PC-3 (cell line): ENCODE data around the gene NUP62. TPM values are rescaled to one million over a fixed set of nuclear protein-coding genes. Genes with fewer than 3 reads are reported as not detected.

Source experiments
- ATAC-seq: fragments of 200-7000 bp; cut with Tn5 transposase; 2 replicates; pipeline ENCODE4 v1.9.1; 2020; ENCODE audit warnings: mild to moderate bottlenecking, moderate library complexity
- BruUV-seq: library from RNA; stranded (reverse); fragments of 400-500 nt; replicated peaks from 2 replicates; lab custom pipeline; 2021; lab: Mats Ljungman, UMichigan
- CTCF ChIA-PET: fragments of 300-600 bp; sonication (Branson Sonifier 250); formaldehyde crosslinking; loops from one replicate; lab custom pipeline; 2022; ENCODE audit warnings: antibody characterized with exemption; lab: Charles Lee
- POLR2A ChIA-PET: fragments of 300-600 bp; sonication (Branson Sonifier 250); formaldehyde crosslinking; loops from one replicate; lab custom pipeline; 2022; ENCODE audit warnings: antibody characterized with exemption; ENCODE audit not compliant: unreplicated experiment; lab: Charles Lee
- DNase-seq: peaks from one replicate; pipeline ENCODE4 v3.0.0-alpha.2; 2015
- H2AFZ ChIP-seq: fragments of 300-600 bp; sonication (generic); 2 replicates; pipeline ENCODE4 v1.6.0; 2016; ENCODE audit warnings: antibody characterized with exemption, low read length
- H3F3A ChIP-seq: fragments of 300-600 bp; sonication (generic); one replicate; pipeline ENCODE4 v1.6.0; 2017; ENCODE audit warnings: antibody characterized with exemption, low read length, control low read depth, mild to moderate bottlenecking; ENCODE audit not compliant: unreplicated experiment
- H3K27ac ChIP-seq: fragments of 300-600 bp; sonication (generic); 2 replicates; pipeline ENCODE4 v1.5.1; 2016; ENCODE audit warnings: mild to moderate bottlenecking, low read length
- H3K27me3 ChIP-seq: fragments of 300-600 bp; sonication (generic); 2 replicates; pipeline ENCODE4 v1.6.1; 2016; ENCODE audit warnings: low read length, mixed read lengths
- H3K36me3 ChIP-seq: fragments of 300-600 bp; sonication (generic); 2 replicates; pipeline ENCODE4 v1.6.1; 2016; ENCODE audit warnings: low read depth, mixed run types, low read length, mixed read lengths
- H3K4me1 ChIP-seq: fragments of 300-600 bp; sonication (generic); 2 replicates; pipeline ENCODE4 v1.5.1; 2016; ENCODE audit warnings: low read length; ENCODE audit not compliant: insufficient read depth
- H3K4me2 ChIP-seq: fragments of 300-600 bp; sonication (generic); 2 replicates; pipeline ENCODE4 v1.6.0; 2016; ENCODE audit warnings: low read length
- H3K4me3 ChIP-seq: fragments of 300-600 bp; sonication (generic); 2 replicates; pipeline ENCODE4 v1.5.1; 2016; ENCODE audit warnings: mild to moderate bottlenecking, low read length, mixed read lengths
- H3K79me2 ChIP-seq: fragments of 300-600 bp; sonication (generic); 2 replicates; pipeline ENCODE4 v1.6.1; 2017; ENCODE audit warnings: low read length, mixed read lengths
- H3K9ac ChIP-seq: fragments of 300-600 bp; sonication (generic); 2 replicates; pipeline ENCODE4 v1.6.0; 2016; ENCODE audit warnings: mild to moderate bottlenecking, low read length
- H3K9me2 ChIP-seq: fragments of 300-600 bp; sonication (generic); replicated peaks from 2 replicates; pipeline ENCODE4 v1.6.1; 2016; ENCODE audit warnings: mixed run types, low read length, mixed read lengths
- H3K9me3 ChIP-seq: fragments of 300-600 bp; sonication (generic); 2 replicates; pipeline ENCODE4 v1.6.1; 2016; ENCODE audit warnings: low read length, mixed read lengths
- H4K20me1 ChIP-seq: fragments of 300-600 bp; sonication (generic); 2 replicates; pipeline ENCODE4 v1.6.1; 2016; ENCODE audit warnings: low read length, mixed read lengths
- CTCF ChIP-seq: fragments of 300-600 bp; sonication (generic); conservative IDR thresholded peaks from 2 replicates; pipeline ENCODE4 v1.5.1; 2017; ENCODE audit warnings: antibody characterized with exemption, low read depth, mild to moderate bottlenecking, low read length
- EZH2 ChIP-seq: fragments of 300-600 bp; sonication (generic); IDR thresholded peaks from one replicate; pipeline ENCODE4 v1.6.1; 2017; ENCODE audit warnings: antibody characterized with exemption, mild to moderate bottlenecking, low read length; ENCODE audit not compliant: unreplicated experiment
- EZH2phosphoT487 ChIP-seq: fragments of 300-600 bp; sonication (generic); IDR thresholded peaks from 2 replicates; pipeline ENCODE4 v1.6.1; 2018; ENCODE audit warnings: mild to moderate bottlenecking, antibody characterized with exemption, low read length, borderline replicate concordance
- intact Hi-C: fragments of 100-400 bp; cut with micrococcal nuclease; formaldehyde crosslinking; loops from 2 replicates; pipeline ENCODE4 v1.9.0; 2023
- total RNA-seq: library from RNA; depleted of rRNA; stranded (reverse); fragments of >200 nt; gene quantifications from 2 replicates; pipeline ENCODE4 v1.2.3, GENCODE V29; 2014

NUP62 gene
- total RNA-seq, 1 experiment from 2014 or later: 129 TPM

DNA sequence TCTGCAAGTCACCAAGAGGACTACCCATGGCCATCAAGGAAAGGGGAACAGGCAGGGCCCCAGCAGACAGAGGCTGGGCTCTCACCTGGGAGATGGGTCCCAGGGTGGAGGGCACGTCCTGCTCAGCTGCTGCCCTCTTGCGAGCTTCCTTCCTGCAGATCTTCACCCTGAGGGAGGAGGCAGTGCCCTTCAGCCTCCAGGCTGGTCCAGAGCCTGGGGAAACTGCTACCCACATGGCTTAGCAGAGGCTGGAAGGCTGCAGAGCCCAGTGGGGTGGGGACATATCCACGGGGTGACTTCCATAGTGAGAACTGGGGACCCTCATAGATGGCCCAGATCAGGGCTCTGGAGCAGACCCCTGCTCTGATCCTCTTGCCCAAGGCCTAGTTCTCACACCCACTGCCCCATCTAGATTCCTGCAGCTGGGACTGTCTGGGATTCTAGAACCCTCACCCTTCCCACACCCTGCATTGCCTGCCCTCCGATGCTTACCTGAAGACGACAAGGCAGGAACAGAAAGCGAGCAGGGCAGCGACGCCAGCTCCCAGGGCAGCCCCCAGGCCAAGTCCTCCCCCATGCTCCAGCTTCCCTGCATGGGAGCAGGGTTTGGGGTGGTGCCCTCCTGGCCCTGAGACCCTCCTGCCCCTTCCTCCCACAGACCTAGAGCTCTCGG is 22.6 kb upstream of the NUP62 start:
- CTCF ChIA-PET: no interaction called here
- peaks cover 20% of the 10 kb centered on the region; the same call in 1 of the 2 replicates for H3K27me3 ChIP-seq
- no peaks in the 10 kb centered on the region for H3K9me2 ChIP-seq
- no peaks in the 10 kb centered on the region for H3F3A ChIP-seq
- no peak overlapping the region for H3K4me2 ChIP-seq
- BruUV-seq: no TSS peak
- no peak for DNase-seq
- no peak overlapping the region for H2AFZ ChIP-seq
- H3K27ac ChIP-seq: no peak overlapping the region
- H3K79me2 ChIP-seq: no peaks in the 10 kb centered on the region
- ATAC-seq: no peak
- intact Hi-C loops: no loop called here
- H3K36me3 ChIP-seq: no peaks in the 10 kb centered on the region
- no peaks in the 10 kb centered on the region for H3K4me1 ChIP-seq
- no peak overlapping the region for H3K9ac ChIP-seq
- POLR2A ChIA-PET: no interaction called here
- no peak overlapping the region for H3K4me3 ChIP-seq
- no peaks in the 10 kb centered on the region for H3K9me3 ChIP-seq
- no peak for TF ChIP-seq EZH2phosphoT487
- no peak for TF ChIP-seq EZH2
- no peak for TF ChIP-seq CTCF
- H4K20me1 ChIP-seq: no peaks in the 10 kb centered on the region

DNA sequence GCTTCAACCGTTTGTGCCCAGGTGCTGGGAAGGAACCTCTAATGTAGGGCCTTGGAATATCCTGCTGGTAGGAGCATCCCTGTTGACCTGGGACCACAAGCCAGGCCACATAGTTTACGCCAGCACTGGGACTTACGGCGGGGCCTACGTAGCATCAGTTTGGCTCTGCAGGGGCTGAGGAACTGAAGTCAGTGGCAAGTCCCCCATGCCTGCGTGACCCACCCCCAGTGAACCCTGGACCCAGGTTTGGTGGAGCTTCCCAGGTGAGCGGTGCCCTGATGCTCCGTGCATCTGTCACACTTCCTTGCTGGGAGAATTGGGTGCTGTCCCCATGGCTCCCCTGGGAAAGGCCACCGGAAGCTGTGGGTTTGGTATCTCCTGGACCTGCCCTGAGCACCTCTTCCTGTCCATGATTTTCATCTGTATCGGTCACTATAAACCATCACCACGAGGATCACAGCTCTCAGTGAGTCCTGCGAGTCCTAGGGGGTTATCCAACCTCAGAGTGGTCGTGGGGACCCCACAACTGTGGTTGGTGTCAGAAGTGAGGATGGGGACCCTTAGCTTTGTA is 21.7 kb upstream of the NUP62 start:
- no peak for DNase-seq
- Histone ChIP-seq H3K79me2 (no peaks in the 10 kb centered on the region), H3K9ac (no peak overlapping the region), H3F3A (no peaks in the 10 kb centered on the region), H3K27me3 (peaks cover 20% of the 10 kb centered on the region; the same call in 1 of the 2 replicates), H3K36me3 (no peaks in the 10 kb centered on the region), H4K20me1 (no peaks in the 10 kb centered on the region), H3K4me3 (no peak overlapping the region), H3K4me2 (no peak overlapping the region), H3K9me2 (no peaks in the 10 kb centered on the region), H3K4me1 (no peaks in the 10 kb centered on the region), H3K9me3 (no peaks in the 10 kb centered on the region), H3K27ac (no peak overlapping the region), H2AFZ (no peak overlapping the region)
- no peak for TF ChIP-seq EZH2
- TF ChIP-seq CTCF: no peak
- TF ChIP-seq EZH2phosphoT487: no peak
- intact Hi-C loops: no loop called here
- BruUV-seq: no TSS peak
- no peak for ATAC-seq
- ChIA-PET POLR2A (interaction anchor here (0.6 kb wide), 1 partner anchor 21 kb away, joined by 3 read pairs; no protein-coding TSS in a partner anchor), CTCF (interaction anchor here (0.7 kb wide), 1 partner anchor 213 kb away, joined by 3 read pairs; no protein-coding TSS in a partner anchor)

DNA sequence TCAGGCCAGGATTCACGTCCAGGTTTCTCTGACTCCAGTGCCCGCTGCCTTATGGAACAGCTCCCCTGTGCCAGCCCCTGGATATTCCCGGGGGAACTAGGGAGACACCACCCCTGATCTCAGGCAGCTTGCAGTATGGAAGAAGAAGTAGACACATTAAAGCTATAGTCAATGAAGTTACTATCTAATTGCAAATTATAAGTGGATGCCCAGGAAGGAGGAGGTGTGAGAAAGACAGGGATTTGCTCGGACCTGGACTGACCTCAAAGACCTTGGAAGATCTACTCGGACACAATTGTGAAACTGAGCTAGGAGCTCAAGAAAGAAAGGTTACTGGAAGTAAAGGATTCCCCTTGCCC is 21.3 kb upstream of the NUP62 start:
- H3K9me3 ChIP-seq: no peaks in the 10 kb centered on the region
- H3F3A ChIP-seq: no peaks in the 10 kb centered on the region
- DNase-seq: no peak
- no peak overlapping the region for H3K9ac ChIP-seq
- H3K4me3 ChIP-seq: no peak overlapping the region
- H3K36me3 ChIP-seq: no peaks in the 10 kb centered on the region
- CTCF ChIA-PET: no interaction called here
- H2AFZ ChIP-seq: no peak overlapping the region
- no peaks in the 10 kb centered on the region for H4K20me1 ChIP-seq
- H3K4me2 ChIP-seq: no peak overlapping the region
- BruUV-seq: no TSS peak
- no peak overlapping the region for H3K27ac ChIP-seq
- H3K79me2 ChIP-seq: no peaks in the 10 kb centered on the region
- peaks cover 20% of the 10 kb centered on the region; the same call in 1 of the 2 replicates for H3K27me3 ChIP-seq
- POLR2A ChIA-PET: interaction anchor here (0.6 kb wide), 1 partner anchor 20 kb away, joined by 3 read pairs; no protein-coding TSS in a partner anchor
- no peak for ATAC-seq
- no peaks in the 10 kb centered on the region for H3K4me1 ChIP-seq
- intact Hi-C loops: no loop called here
- TF ChIP-seq EZH2 (no peak), EZH2phosphoT487 (no peak), CTCF (no peak)
- no peaks in the 10 kb centered on the region for H3K9me2 ChIP-seq
